Ovary (tissue), 9 donors: ENCODE measurements around the gene EPDR1. TPM values are rescaled to one million over a fixed set of nuclear protein-coding genes. Genes with fewer than 3 reads are reported as not detected.
A peak's percentile ranks its signal among the peaks of the same experiment; 100 is the strongest.

Source experiments
- DNase-seq, 5 donors: peaks; one replicate each; pipeline ENCODE4 v3.0.0-alpha.2; 2019 to 2020
- H3K27ac ChIP-seq, 2 donors: fragments of 200-600 bp; one replicate each; pipeline versions ENCODE4 v1.5.1 to v1.8.0; 2019 to 2022
- H3K27me3 ChIP-seq: fragments of 200-600 bp; one replicate; pipeline ENCODE4 v1.8.0; 2022
- H3K36me3 ChIP-seq: fragments of 200-600 bp; sonication (generic); one replicate; pipeline ENCODE4 v1.5.1; 2019
- H3K4me1 ChIP-seq: one replicate; pipeline ENCODE4 v1.8.1; 2013; ENCODE audit warnings: mild to moderate bottlenecking, moderate library complexity; ENCODE audit not compliant: insufficient read depth
- H3K4me3 ChIP-seq: fragments of 200-600 bp; sonication (generic); one replicate; pipeline ENCODE4 v1.5.1; 2017
- H3K9me3 ChIP-seq, 2 donors: fragments of 200-600 bp in 1 of 2; sonication (generic) in 1 of 2; one replicate each; pipeline versions ENCODE4 v1.5.1 to v1.8.1; 2013 to 2019; ENCODE audit warnings: mild to moderate bottlenecking in 1 of 2, moderate library complexity in 1 of 2
- CTCF ChIP-seq, 3 donors: fragments of 450-650 bp in 2 of 3; fragments of 200-600 bp in 1 of 3; IDR thresholded peaks; one replicate each; pipeline versions ENCODE4 v1.5.1 to v1.8.0; 2016 to 2022; ENCODE audit warnings: antibody characterized with exemption in 3 of 3, mild to moderate bottlenecking in 1 of 3
- EP300 ChIP-seq: sonication (generic); formaldehyde crosslinking; IDR thresholded peaks from one replicate; pipeline ENCODE4 v1.6.1; 2017; ENCODE audit warnings: antibody characterized with exemption
- POLR2A ChIP-seq: fragments of 450-650 bp; IDR thresholded peaks from one replicate; pipeline ENCODE4 v1.6.1; 2017; ENCODE audit warnings: antibody characterized with exemption, mild to moderate bottlenecking, moderate library complexity
- WGBS, 3 donors: extraction: QIAGEN DNeasy Blood & Tissue Kit in 1 of 3; methylation state at CpG; one replicate each; pipeline versions ENCODE4 v1.1.5 to v1.1.7; 2013 to 2017; 5-methylcytosine and 5-hydroxymethylcytosine counted together
- intact Hi-C, 4 donors: fragments of 100-400 bp; cut with DNase I; formaldehyde crosslinking; loops; one replicate each; pipeline versions ENCODE4 v1.11.0 to v1.15.1; 2022 to 2023
- polyA plus RNA-seq, 2 donors: library from polyadenylated mRNA; stranded (reverse); fragments of 200-250 nt in 1 of 2; fragments of 350-450 nt in 1 of 2; fragmentation: Illumina TruSeq in 1 of 2; extraction: RNeasy Lipid Tissue Mini Kit (QIAGEN cat#74804) in 1 of 2; gene quantifications; one replicate each; pipeline ENCODE4 v1.2.3, GENCODE V29; 2013 to 2014
- total RNA-seq, 7 donors: library from RNA; depleted of rRNA in 2 of 7; stranded (reverse); fragments of >200 nt in 2 of 7; fragmentation: NEBNext Ultra II Directional in 3 of 7; extraction: Animal tissue kit (Norgen Biotek cat#: 25700) in 3 of 7; gene quantifications; one replicate each; pipeline versions ENCODE4 v1.1.0 to v1.2.4, GENCODE V29; 2016 to 2023
- donor health status: DM: no; HTN: no; CAD: no; lungs with moderate emphysema.
- donor health status: DM: no; HTN: no; CAD: no.
- donor health status: Bipolar disorder and iron deficiency.
- donor health status: DM: yes; HTN: yes; CAD: no.
- donor health status: DM: no; HTN: no; CAD: no.
- donor health status: DM: yes; HTN: yes; CAD: no.

Gene EPDR1
- total and polyA plus RNA-seq, 9 donors: 20.6 to 73.7 (median 35.7) TPM

DNA sequence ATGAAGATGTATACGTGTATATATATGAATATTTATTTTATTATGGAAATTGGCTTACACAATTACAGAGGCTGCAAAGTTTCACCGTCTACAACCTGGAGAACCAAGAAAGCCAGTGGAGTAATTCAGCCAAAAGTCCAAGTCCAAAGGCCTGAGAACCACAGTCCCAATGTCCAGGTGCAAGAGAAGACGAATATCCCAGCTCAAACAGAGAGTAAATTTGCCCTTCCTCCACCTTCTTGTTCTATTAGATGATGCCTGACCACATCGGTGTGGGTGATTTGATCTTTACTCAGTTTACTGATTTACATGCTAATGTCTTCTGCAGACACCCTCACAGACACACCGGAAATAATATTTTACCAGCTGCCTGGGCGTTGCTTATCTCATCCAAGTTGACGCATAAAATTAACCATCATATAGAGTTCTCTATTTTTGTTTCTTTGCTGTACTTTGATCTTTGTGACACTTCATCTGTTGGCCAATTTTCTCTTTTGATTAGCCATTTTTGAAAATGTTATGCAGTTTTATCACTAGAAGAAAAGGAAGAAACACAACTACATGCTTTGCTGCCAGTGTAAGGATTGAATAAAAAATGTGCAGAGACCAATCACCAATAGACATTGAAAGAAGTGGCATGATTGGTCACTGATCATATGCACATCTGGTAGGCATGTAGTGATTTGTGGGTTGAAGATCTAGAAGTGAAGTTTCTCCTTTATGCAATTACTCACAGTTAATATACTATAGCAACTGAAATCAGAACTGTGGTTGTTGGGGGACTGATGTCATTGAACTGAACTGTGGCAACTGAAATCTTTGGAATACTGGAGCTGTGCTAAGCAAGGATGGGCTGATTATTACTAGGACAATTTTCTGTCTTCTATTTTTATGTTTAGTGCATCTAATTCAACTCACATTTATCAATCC, 68.5 kb downstream of the EPDR1 start:
- Histone ChIP-seq H3K27ac (no peak overlapping the region), H3K4me3 (no peak overlapping the region), H3K9me3 (no peaks in the 10 kb centered on the region), H3K4me1 (peaks cover 1% of the 10 kb centered on the region), H3K27me3 (no peaks in the 10 kb centered on the region), H3K36me3 (no peaks in the 10 kb centered on the region)
- no peak for DNase-seq
- TF ChIP-seq POLR2A (no peak), EP300 (no peak), CTCF (IDR thresholded peaks at IDR 0.05) (no peak)
- WGBS, 3 donors: 91 to 96% (median 93%) methylated on average over 7 of the region's 7 CpGs
- intact Hi-C loops: no loop called here

- no peaks in the 10 kb centered on the region for H3K36me3 ChIP-seq
- H3K27ac ChIP-seq: no peak overlapping the region
- TF ChIP-seq CTCF (IDR thresholded peaks at IDR 0.05) (no peak), EP300 (no peak), POLR2A (no peak)
- H3K27me3 ChIP-seq: no peaks in the 10 kb centered on the region
- peaks cover 1% of the 10 kb centered on the region for H3K4me1 ChIP-seq
- no peak overlapping the region for H3K4me3 ChIP-seq
- no peak for DNase-seq
- WGBS, 3 donors: 77 to 85% (median 84%) methylated on average over 3 of the region's 3 CpGs
- intact Hi-C loops: no loop called here
- H3K9me3 ChIP-seq: no peaks in the 10 kb centered on the region
Observed at GRCh38 chr7:37990337-37990736, 69.9 kb downstream of the EPDR1 start.

- H3K36me3 ChIP-seq: no peaks in the 10 kb centered on the region
- H3K27ac ChIP-seq: no peak overlapping the region
- no peak for TF ChIP-seq EP300
- no peak for TF ChIP-seq POLR2A
- TF ChIP-seq CTCF (IDR thresholded peaks at IDR 0.05): no peak
- no peak for DNase-seq
- H3K4me3 ChIP-seq: no peak overlapping the region
- no peaks in the 10 kb centered on the region for H3K27me3 ChIP-seq
- WGBS, 3 donors: 91 to 92% (median 92%) methylated on average over 2 of the region's 2 CpGs
- no peaks in the 10 kb centered on the region for H3K9me3 ChIP-seq
- intact Hi-C loops: no loop called here
- H3K4me1 ChIP-seq: no peaks in the 10 kb centered on the region
Observed at GRCh38 chr7:37993060-37993501, 72.6 kb downstream of the EPDR1 start.

GRCh38 chr7:37999673-38000072, 79.2 kb downstream of the EPDR1 start:
- Histone ChIP-seq H3K27me3 (no peaks in the 10 kb centered on the region), H3K9me3 (no peaks in the 10 kb centered on the region), H3K4me3 (no peak overlapping the region), H3K27ac (peak overlapping the region in 1 of 2 donors; percentile 37), H3K36me3 (no peaks in the 10 kb centered on the region), H3K4me1 (peaks cover 10% of the 10 kb centered on the region)
- no peak for DNase-seq
- 10 to 23% (median 15%) methylated on average over 3 of the region's 3 CpGs for WGBS, 3 donors
- intact Hi-C loops: no loop called here
- no peak for TF ChIP-seq POLR2A
- no peak for TF ChIP-seq EP300
- TF ChIP-seq CTCF (IDR thresholded peaks at IDR 0.05): no peak
